ENCODE measurements around the gene SLC7A11. TPM values are rescaled to one million over a fixed set of nuclear protein-coding genes. Genes with fewer than 3 reads are reported as not detected.

SLC7A11 gene
- polyA plus RNA-seq, 1 donor from 2014 or later = 0.46 TPM

- Histone ChIP-seq H3K9ac (ENCODE audit: low read length) (no peak overlapping the region), H3K9me3 (ENCODE audit: low read length) (no peaks in the 10 kb centered on the region), H2AFZ (ENCODE audit: low read depth, low read length) (no peak overlapping the region), H3F3A (ENCODE audit: insufficient read depth, low read length, poor library complexity, severe bottlenecking) (no peaks in the 10 kb centered on the region), H3K9me2 (ENCODE audit: insufficient read depth, low read length) (no peaks in the 10 kb centered on the region), H3K79me2 (replicated peaks; ENCODE audit: insufficient read depth, low read length) (no peaks in the 10 kb centered on the region), H4K20me1 (ENCODE audit: insufficient read depth) (no peaks in the 10 kb centered on the region), H3K36me3 (ENCODE audit: insufficient read depth, low read length) (no peaks in the 10 kb centered on the region), H3K4me2 (ENCODE audit: low read length) (no peak overlapping the region), H3K27me3 (ENCODE audit: insufficient read depth, low read depth, low read length) (no peaks in the 10 kb centered on the region), H3K4me3 (ENCODE audit: low read length) (no peak overlapping the region), H3K27ac (ENCODE audit: low read length) (no peak overlapping the region)
- TF ChIP-seq EZH2 (IDR thresholded peaks at IDR 0.05; ENCODE audit: borderline replicate concordance, insufficient read depth, low read length, poor library complexity, severe bottlenecking) (no peak), EP300 (conservative IDR thresholded peaks at IDR 0.05; ENCODE audit: poor library complexity, severe bottlenecking) (no peak), REST (IDR thresholded peaks at IDR 0.05; ENCODE audit: borderline replicate concordance) (no peak), CTCF (IDR thresholded peaks at IDR 0.05; ENCODE audit: poor library complexity, severe bottlenecking) (no peak)
Measured at GRCh38 chr4:138202686-138203085, 39.5 kb downstream of the SLC7A11 start.

- no peak overlapping the region for H3K9ac ChIP-seq (ENCODE audit: low read length)
- TF ChIP-seq MXI1 (conservative IDR thresholded peaks at IDR 0.05; ENCODE audit: poor library complexity, severe bottlenecking) (no peak), EZH2 (IDR thresholded peaks at IDR 0.05; ENCODE audit: borderline replicate concordance, insufficient read depth, low read length, poor library complexity, severe bottlenecking) (no peak), TAF1 (IDR thresholded peaks at IDR 0.05; ENCODE audit: low read depth) (no peak), RAD21 (conservative IDR thresholded peaks at IDR 0.05) (no peak), SMC3 (conservative IDR thresholded peaks at IDR 0.05; ENCODE audit: poor library complexity) (no peak), EP300 (conservative IDR thresholded peaks at IDR 0.05; ENCODE audit: poor library complexity, severe bottlenecking) (no peak), POLR2AphosphoS5 (IDR thresholded peaks at IDR 0.05) (no peak), CTCF (IDR thresholded peaks at IDR 0.05; ENCODE audit: poor library complexity, severe bottlenecking) (no peak), REST (IDR thresholded peaks at IDR 0.05; ENCODE audit: borderline replicate concordance) (no peak)
- H3K4me3 ChIP-seq (ENCODE audit: low read length) = no peak overlapping the region
- no peak overlapping the region for H3K27ac ChIP-seq (ENCODE audit: low read length)
- no peak overlapping the region for H2AFZ ChIP-seq (ENCODE audit: low read depth, low read length)
- no peaks in the 10 kb centered on the region for H3K27me3 ChIP-seq (ENCODE audit: insufficient read depth, low read depth, low read length)
- no peaks in the 10 kb centered on the region for H3K9me3 ChIP-seq (ENCODE audit: low read length)
- no peaks in the 10 kb centered on the region for H3K36me3 ChIP-seq (ENCODE audit: insufficient read depth, low read length)
- H3K4me2 ChIP-seq (ENCODE audit: low read length) = no peak overlapping the region
- no peaks in the 10 kb centered on the region for H4K20me1 ChIP-seq (ENCODE audit: insufficient read depth)
- H3K9me2 ChIP-seq (ENCODE audit: insufficient read depth, low read length) = no peaks in the 10 kb centered on the region
- no peaks in the 10 kb centered on the region for H3K79me2 ChIP-seq (replicated peaks; ENCODE audit: insufficient read depth, low read length)
- no peaks in the 10 kb centered on the region for H3F3A ChIP-seq (ENCODE audit: insufficient read depth, low read length, poor library complexity, severe bottlenecking)
Measured at GRCh38 chr4:138200236-138200590, 41.9 kb downstream of the SLC7A11 start.
